Stimulated activated CD4-positive, alpha-beta T cell treated with anti-CD3 and anti-CD28 coated beads, Interleukin-12 subunit alpha, Interleukin-12 subunit beta, amount 100 ng/mL, for 4 hours (primary cell): ENCODE data around the gene ANKS1A.

Experiments used
- DNase-seq: peaks from one replicate; pipeline ENCODE4 v3.0.0-alpha.2; 2020

ANKS1A gene

DNA sequence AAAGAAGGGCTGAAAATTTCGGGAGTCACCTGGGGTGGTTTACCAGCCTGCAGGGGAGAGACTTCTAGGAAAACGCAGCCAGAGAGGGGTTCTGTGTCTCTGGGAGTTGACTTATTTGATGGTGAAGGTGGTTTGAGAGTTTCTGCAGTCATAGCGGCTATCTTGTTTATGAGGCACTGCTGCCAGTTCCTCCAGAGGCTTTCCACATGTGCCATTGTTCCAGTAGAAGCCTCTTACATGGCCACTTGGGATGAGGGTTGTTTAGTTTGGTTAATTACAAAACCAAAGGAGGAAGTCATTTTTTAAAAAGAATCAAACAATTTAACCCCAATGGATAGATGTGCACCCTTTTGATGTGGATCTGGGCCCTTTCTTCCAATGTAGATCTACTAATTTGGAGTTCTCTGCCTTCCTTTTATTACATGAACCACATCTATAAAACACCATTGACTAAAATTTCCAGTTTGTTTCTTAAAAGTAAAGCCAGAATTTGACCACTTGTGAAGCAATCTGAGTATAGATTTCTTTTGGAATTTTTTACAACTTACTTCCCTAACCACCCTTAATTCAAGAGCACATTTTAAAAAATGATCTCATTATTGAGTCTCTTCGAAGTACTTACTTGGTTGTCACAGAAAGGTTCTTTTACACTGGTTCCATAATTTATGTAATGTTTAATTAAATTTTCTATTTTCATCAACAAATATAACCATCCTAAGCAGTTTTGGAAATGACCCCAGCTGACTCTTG lies 154.5 kb downstream of the ANKS1A start:
- DNase-seq, result no peak

DNA sequence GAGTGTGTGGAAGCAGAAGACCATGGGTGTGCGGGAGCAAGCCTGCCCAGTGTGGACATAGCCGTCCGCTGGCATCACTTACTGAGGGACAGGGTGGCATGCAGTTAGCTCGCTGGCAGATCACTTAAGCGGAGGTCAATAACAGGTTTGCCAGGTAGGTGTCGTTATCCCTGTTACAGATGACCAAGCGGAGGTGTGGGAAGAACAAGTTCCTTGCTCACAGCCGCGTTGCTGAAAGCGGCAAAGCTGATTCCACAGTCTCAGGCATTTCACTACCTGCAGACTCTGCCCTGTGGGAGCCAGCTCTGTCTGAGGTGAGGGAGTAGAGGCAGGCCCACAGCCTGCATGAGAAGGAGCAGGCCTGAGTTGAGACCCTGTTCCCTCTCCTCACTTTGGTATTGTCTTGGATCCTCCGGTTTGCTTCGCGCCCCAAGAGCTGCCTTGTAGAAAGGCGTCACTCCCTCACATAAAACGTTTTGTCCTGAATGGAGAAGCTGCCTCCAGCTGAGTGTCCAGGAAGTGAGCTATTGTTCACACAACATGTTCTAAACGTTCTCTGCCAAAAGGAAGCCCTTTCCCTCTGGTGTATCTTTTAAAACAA lies 155.2 kb downstream of the ANKS1A start:
- DNase-seq, result no peak

DNA sequence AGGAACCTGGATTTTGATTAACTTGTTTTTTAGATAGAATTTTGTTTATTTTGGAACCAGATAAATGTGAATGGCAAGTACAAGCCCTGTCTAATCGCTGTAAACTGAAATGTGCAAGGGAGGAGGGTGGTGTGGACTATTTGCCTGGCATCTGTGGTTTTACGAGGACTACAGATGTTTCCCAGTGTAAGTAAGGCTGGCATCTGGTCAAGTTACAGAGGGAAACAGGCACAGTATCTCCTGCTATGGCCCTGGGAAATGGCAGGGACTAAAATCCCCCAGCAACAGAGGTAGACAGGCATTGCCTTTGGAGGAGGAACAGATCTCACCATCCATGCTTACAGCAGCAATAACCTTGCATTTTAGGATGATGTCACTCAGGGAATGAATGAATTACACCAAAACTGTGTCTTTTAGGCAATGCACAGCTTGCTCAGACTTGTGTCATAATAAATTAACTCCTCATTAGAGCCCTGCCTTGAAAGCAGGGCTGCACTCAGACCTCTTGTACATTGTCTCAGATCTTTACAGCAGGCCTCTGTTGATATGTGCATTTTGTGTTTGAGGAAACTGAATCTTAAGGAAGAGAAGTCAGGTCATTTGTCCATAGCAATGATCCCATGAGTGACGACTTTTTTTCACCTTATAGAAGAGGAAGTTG lies 155.8 kb downstream of the ANKS1A start:
- DNase-seq, result no peak

DNA sequence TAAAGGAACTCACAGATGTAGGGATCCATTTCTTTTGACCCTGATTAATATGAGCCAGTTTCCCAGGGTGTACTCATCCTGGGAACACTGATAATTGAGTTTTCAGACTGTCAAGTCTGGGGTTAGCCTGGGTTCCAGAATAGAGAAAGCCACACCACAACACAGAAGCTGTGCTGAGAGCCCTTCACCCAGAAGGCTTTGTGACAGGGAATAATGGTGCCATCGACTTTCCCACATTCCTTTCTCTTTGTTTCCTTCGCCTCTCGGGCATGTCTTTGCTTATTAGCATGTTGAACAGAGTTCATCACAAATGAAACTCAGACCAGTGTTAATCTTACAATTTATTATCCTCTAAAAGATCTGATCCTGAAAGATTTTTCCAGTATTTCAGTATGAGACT lies 157.0 kb downstream of the ANKS1A start:
- DNase-seq, result no peak

DNA sequence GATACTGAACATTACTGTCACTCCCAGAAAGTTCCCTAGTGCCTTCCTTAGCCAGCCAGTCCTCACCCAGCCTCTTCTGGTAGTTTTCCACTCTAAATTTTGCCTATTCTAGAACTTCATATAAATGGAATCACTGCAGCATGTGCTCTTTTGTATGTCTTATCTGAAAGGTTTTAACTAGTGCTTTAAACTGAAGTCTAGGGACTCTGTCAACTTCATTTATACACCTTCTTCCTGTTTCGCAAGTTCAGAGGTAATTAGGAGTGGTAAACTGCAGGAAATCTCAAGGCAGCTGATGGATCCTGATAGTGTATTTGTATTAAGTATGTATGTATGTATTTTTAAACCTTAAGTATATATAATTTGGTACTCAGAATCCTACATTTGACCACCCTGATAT lies 157.8 kb downstream of the ANKS1A start:
- DNase-seq, result no peak

DNA sequence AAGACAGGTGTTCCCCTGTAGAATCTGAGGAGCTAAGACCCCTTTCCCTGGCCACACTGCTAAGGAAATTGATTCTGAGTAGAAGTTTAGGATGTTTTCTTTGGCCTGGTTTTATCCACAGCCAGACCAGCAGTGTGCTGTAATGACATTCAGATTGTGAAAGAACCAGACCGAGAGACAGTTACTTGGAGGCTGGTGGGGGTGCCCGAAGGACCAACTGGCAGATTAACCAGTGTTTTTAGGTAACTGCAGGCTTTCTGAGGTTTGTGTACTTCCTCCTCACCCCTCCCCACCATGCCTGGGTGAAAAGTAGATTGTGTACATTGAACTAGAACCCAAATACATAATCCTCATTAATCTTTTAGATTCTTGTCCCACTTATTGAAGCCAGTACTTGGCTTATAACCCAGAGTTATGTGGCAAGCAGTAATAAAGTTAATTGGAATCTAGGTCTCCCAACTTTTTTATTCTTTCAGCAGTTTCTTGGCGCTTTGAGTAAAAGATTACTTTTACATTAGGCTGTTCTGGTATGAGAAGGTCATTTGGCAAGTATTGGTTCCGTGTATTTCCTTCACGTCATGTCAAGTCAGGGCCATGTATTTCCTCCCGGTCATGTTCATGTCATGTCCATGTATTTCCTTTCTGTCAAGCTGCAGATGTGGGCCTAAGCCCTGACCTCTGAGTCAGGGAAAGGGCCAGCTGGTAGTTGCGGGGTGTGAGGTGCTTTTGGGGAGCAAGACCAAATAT lies 158.4 kb downstream of the ANKS1A start:
- no peak for DNase-seq

DNA sequence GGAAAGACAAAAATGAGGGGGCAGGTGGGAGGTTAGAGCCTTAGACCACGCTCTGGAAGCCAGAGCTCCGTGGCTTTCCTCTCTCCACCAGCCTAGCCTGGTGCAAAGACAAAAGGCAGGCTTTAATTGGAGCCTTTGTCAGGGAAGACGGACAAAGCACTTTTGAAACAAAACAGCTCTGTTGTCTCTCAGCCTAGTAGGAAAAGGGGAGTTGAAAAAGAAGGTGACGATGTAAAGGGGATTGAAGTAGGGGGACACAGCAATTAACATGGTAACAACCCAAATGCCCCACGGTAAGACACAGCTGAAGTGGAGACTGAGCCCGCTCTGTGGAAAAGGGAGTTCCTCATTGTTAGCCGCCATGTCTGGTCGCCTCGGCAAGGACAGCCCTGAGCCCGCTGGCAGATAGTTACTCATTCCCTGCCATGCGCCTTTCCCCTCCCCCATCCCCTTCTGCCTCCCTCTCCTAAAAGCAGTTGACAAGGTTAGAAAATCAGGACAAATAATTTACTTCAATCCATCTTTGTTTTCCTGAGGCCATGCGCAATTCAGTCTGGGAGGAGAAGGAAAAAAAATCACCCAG lies 159.1 kb downstream of the ANKS1A start:
- DNase-seq, result no peak

DNA sequence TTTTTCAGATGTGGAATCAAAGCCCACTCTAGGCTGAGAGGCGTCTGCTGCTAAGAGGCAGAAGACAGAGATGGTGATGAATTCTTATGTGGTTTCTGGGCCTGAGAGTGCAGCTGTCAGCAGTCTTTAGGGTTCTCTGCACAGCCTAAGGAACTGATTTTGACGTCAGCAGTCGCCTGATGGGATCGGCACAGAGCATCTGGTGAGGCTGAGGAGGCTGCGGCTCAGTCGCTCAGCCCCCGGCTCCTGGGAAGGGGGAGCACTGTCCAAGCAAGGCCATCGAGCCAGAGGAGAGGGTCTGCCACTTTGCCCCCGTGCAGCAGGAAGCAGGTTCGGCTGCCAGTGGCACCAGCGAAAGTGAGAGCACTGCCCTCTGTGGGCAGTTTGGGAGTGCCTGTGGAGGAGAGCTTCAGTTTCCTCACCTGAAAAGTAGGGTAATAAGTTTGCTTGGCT lies 159.6 kb downstream of the ANKS1A start:
- peak; percentile 4 for DNase-seq

DNA sequence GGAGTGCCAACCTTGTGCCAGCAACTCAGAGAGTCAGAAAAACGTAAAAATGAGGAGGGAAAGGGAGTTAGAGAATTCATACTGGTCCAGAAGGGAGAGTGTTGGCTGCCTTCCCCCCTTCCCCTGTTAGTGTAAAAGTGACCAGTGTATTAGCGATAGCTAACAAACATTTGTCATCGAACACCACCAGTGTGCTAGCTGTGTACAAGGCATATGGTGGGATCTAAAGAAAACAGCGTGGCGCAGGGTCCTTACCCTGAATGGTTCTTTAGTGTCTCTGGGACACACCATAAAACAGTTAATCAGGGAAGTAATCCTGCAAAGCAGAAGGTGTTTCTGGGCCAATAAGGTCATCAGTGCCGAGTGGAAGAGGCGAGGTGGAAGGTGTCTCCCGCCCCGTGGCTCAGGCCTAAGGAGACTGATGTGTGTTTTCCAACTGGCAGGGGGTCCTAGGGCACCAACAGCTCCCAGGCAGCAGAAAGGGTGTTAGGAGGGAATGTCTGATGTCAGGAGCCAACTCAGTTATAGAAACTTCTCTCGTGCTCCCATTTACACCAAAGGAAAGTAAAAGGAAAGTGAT lies 160.2 kb downstream of the ANKS1A start:
- DNase-seq, result no peak

DNA sequence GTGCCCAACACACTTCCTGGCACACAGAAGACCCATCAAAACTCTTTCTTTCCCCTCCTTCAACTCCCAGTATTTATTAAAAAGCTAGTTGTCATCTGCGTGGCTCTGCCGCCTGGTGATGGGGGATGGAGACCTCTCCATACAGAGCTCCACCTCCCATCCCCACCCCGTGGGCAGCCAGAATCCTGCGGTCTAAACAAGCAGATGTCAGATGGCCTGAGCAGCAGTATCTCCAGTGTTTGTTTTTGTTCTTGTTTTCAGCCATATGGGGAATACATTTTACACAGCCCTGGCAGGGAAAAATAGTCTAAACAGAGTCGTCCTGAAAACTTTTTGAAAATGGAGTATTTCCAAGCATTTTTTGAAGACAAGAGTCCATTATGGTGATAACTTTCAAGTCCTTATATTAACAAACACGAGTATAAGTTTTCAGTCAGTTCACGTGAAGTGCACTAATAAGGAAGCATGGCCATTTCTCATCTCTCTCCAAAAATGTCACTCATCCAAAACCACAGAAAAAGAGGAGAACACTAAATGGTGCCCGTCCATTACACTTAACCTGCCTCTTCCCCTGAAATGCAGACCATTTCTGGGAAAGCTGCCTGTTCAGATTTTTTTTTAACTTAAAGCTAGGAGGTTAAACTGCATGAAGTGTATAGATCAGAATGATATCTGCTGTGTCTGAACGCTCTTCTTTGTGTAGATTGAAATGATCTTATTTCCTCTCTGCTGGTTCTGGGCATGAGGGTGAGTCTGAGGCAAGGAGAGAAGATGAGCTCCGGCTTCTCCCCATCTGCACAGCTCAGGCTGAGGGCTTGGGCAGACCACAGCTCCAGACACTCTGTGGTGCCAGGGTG lies 161.1 kb downstream of the ANKS1A start:
- DNase-seq, result no peak

DNA sequence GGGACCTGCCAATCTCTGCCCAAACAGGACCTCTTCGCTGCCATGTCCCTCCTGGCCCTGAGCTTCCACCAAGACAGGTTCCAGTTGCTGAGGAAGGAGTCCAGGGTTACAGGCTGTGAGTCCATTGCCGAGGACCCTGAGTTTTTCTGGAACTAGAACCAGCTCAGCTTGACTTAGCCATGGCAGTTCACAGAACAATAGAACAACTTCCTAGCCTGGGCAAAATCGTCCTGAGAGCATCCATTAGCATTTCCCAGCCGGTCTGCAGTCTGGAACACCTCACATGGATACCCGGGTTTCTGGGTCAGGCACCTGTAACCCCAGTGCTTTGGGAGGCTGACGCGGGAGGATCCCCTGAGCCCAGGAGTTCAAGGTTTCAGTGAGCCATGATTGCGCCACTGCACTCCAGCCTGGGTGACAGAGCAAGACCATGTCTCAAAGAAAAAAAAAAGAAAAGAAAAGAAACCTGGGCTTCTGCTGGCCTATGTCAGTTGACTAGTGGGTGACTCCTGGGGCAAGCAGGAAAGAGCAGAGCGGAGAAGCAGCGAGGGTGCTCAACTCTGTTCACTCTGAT lies 161.8 kb downstream of the ANKS1A start:
- no peak for DNase-seq

DNA sequence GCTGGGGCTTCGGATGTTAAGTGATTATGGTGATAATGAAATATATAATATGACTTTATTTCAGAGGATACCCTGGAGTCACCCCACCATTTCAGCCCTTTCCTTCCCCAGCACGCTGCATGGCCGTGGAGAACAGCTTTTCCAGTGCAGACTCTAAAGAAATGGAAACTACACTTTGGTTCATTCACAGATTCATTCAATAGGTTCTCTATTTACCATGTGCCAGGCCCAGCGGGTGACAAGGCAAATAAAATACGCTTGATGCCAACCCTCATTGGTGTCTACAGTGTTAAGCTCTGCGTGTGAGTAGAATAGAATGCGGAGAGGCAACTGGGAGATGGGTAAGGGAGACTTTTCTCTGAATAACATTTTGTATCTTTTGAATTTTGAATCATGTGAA lies 162.3 kb downstream of the ANKS1A start:
- no peak for DNase-seq

DNA sequence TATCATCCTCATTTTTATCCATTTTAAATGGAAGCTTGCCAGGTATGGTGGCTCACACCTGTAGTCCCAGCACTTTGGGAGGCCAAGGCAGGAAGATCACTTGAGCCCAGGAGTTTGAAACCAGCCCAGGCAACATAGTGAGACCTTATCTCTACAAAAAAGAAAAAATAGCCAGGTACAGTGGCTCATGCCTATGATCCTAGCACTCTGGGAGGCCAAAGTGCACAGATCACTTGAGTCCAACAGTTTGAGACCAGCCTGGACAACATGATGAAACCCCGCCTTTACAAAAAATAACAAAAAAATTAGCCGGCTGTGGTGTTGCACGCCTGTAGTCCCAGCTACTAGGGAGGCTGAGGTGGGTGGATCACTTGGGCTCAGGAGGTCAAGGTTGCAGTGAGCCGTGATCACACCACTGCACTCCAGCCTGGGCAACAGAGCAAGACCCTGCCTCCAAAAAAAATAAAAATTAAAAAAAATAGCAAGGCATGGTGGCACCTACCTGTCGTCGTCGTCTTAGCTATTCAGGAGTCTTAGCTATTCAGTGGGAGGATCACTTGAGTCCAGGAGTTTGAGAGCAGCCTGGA lies 163.0 kb downstream of the ANKS1A start:
- no peak for DNase-seq

DNA sequence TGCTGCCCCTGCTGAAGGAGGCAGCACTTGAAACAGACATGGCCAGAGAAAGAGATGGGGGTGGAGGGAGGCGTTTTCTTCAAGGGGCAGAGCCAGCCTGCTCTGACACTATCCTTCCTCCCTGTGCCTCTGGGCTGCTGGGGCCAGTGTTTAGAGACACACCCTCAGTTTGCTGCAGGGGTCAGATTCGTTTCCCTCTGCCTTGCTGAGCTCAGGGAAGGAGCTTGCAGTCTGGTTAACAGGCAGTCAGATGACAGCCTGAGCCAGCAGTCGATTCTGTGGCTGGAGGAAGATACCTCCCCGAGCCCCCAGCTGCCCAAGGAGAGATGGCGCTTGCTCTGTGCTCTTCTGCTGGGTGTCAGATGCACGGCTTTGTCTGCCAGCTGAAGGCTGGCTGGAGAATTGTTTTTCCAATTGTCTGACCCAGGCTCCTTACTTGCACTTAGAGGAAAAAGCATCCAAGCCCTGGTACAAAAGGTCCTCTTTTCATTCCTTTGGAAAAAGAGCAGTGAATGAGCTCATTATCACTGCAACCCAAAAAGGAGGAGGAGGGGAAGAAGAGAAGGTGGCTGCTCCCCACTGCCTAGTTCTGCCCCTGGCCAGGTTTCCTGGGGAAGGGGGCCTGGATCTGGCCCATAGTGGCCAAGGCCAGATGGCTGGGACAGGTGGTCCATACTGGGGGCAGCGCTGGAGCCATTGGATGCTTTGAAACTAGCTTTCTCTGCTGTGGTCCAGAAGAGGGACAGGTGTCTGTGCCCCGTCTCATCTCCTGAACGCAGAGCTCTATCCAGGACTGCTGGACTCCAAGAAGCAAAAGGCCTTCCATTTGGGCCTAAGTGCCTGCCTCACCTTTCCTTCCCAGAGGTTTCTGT lies 163.9 kb downstream of the ANKS1A start:
- DNase-seq, result no peak

DNA sequence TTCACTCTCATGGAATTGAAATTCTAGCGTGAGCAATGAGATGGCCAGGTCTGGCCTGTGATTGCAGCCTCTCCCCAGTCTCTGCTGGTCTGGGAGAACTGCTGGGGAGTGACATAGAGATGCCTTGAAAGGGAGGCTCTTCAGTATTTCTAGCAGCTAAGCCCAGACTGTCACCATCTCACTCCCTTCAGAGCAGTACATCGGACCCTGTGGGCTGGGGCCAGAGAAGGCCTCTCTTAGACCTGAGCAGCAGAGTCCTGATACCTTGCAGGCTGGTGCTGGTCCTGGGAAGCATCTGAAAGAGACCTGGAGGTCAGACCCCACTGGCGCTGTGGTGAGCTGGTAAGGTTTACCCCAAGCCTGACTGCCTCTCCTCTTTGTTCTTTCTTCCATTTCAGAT lies 164.6 kb downstream of the ANKS1A start:
- DNase-seq, result no peak

DNA sequence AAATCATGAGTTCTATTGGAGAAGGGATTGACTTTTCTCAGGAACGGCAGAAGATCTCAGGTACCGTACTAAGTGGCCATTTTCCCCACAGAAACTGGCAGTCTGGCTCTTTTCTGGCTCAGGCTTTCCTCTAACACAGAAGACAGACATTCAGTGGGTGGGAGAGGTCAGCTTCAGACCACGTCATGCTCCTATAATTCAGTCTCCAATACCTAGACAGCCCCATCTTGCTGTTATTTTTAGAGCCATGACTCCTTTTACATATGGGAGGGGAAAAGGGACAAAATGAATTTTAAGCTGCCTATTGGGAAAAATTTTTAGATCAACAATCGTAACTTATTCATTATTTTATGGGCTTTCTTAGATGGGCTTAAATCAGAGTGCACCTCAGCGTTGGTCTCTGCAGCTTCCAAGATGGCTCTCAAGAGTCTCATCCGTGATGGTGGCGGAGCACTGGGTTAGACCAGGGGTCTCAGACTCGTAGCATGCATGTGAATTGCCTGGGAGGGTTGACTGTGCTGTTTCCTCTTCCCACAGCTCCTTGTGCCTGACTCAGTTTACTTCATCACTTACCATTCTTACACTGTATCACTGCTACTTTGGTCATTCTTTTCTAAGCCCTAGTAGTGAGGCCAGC lies 165.2 kb downstream of the ANKS1A start:
- DNase-seq, result no peak

DNA sequence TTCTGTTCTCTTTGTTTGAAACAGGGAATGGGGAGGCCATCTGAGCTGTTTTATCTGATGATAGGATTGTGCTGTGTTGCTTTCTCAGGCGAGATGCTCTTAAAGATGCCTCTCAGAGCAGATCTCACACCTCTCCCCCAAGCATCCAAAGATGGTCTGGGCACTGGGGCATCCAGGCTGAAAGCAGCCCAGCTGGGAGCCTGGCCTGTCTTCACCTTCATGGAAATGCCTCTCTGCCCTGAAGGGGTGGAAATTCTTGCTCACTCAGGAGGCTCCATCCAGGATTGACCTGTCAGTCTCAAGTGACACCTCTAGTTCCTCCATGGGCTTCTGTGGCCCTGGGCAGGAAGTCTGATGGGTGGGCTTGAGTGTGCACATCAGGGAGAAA lies 165.7 kb downstream of the ANKS1A start:
- DNase-seq, result no peak

DNA sequence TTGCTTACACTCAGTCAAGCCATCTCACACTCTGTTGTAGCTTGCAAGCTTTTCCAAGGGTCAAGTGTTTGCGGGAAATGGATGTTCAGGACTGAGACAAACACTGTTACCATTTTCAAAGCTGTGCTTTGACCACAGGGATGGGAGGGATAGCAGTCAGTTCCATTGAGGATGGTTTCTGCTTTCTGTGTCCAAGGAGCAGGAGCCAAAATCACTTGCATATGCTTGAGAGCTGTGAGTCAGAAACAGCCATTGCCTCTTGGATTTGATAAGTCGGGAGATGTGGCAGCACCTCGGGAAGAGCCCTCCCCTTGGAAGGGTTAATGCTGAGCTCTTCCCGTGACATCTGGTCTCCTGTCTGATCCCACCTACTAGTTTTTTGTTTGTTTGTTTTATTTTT lies 166.8 kb downstream of the ANKS1A start:
- no peak for DNase-seq

DNA sequence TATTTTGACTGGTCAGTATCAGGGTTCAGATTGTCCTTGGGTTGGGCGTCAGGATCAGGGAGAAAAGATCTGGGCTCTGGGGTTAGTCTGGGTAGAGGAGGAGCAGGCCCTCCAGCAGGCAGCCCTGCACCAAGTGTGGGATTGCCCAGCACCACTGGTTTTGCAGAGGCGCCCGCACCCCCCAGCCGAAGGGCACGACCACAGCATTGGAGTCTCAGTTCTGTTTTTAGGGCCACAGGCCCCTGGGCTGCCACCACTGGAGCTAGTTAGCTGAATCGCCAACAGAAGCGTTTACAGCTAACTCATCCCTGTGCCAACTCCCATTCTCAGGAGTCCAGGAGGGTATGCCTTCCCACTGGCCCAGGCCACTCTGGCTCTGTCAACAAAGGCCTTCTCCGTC lies 167.9 kb downstream of the ANKS1A start:
- no peak for DNase-seq
